ENCODE data around the gene TSHZ2. TPM values are rescaled to one million over a fixed set of nuclear protein-coding genes. Genes with fewer than 3 reads are reported as not detected.

Gene TSHZ2
- total and polyA plus RNA-seq, 2 experiments from 2014 or later, result 1.1 to 5.2 TPM

DNA sequence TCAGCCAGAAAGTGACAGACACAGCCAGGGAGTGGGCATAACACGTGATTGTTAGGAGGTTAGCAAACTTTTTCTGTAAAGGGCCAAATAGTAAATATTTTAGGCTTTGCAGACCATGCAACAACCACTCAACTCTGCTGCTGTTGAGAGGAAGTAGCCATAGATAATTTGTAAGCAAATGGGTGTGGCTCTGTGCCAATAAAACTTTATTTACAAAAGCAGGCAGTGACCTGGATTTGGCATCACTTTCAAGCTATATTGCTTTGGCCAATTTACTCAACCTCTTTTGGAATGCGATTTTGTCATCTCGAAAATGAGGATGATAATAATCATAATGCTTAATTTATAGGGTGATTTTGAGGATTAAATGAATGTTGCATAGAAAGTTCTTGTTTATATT is 152.6 kb downstream of the TSHZ2 start:
- H3K4me2 ChIP-seq, result no peak overlapping the region
- H3K27ac ChIP-seq, result no peak overlapping the region
- H3K4me1 ChIP-seq (ENCODE audit: insufficient read depth), result no peaks in the 10 kb centered on the region
- H4K20me1 ChIP-seq (ENCODE audit: insufficient read depth, poor library complexity, severe bottlenecking), result no peaks in the 10 kb centered on the region
- H3K9me3 ChIP-seq (ENCODE audit: low read depth), result no peaks in the 10 kb centered on the region
- TF ChIP-seq CTCF (IDR thresholded peaks at IDR 0.05; ENCODE audit: poor library complexity) (no peak), EZH2phosphoT487 (IDR thresholded peaks at IDR 0.05; ENCODE audit: low read depth, severe bottlenecking, unreplicated experiment) (no peak), EZH2 (IDR thresholded peaks at IDR 0.05; ENCODE audit: borderline replicate concordance) (no peak)
- no peak for DNase-seq (ENCODE audit: low spot score)
- 93% methylated on average over 3 of the region's 3 CpGs for WGBS (ENCODE audit: low lambda C conversion rate, missing lambda C conversion rate)
- H3K27me3 ChIP-seq, result no peaks in the 10 kb centered on the region
- H3K4me3 ChIP-seq, result no peak overlapping the region
- no peaks in the 10 kb centered on the region for H3K79me2 ChIP-seq
- no peak overlapping the region for H2AFZ ChIP-seq
- no peaks in the 10 kb centered on the region for H3K9me2 ChIP-seq (replicated peaks; ENCODE audit: insufficient read depth)
- H3K36me3 ChIP-seq (replicated peaks; ENCODE audit: insufficient read depth, low read depth), result no peaks in the 10 kb centered on the region

DNA sequence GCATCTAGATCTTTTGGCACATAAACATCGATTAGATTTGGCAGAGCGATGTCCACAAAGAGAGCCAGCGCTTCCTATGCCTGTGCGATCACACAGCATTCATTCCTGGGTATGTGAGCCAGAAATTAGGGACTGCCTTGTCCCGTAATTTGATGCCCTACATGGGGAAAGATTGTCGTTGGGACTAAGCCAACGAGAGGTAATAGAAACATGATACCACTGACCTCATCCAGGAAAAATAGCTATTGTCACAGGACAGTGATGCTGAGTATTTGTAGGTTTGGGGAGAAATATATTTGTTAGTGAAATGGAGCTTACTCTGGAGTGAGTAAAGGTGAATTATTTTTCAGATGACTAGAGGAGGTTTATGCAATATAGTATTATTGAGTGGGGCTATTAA is 154.0 kb downstream of the TSHZ2 start:
- no peak overlapping the region for H2AFZ ChIP-seq
- no peaks in the 10 kb centered on the region for H3K9me2 ChIP-seq (replicated peaks; ENCODE audit: insufficient read depth)
- no peak overlapping the region for H3K27ac ChIP-seq
- H3K4me1 ChIP-seq (ENCODE audit: insufficient read depth), result no peaks in the 10 kb centered on the region
- H3K27me3 ChIP-seq, result no peaks in the 10 kb centered on the region
- H3K4me3 ChIP-seq, result no peak overlapping the region
- no peak overlapping the region for H3K4me2 ChIP-seq
- H3K36me3 ChIP-seq (replicated peaks; ENCODE audit: insufficient read depth, low read depth), result no peaks in the 10 kb centered on the region
- H3K9me3 ChIP-seq (ENCODE audit: low read depth), result no peaks in the 10 kb centered on the region
- no peaks in the 10 kb centered on the region for H4K20me1 ChIP-seq (ENCODE audit: insufficient read depth, poor library complexity, severe bottlenecking)
- TF ChIP-seq EZH2 (IDR thresholded peaks at IDR 0.05; ENCODE audit: borderline replicate concordance) (no peak), EZH2phosphoT487 (IDR thresholded peaks at IDR 0.05; ENCODE audit: low read depth, severe bottlenecking, unreplicated experiment) (no peak), CTCF (IDR thresholded peaks at IDR 0.05; ENCODE audit: poor library complexity) (no peak)
- no peaks in the 10 kb centered on the region for H3K79me2 ChIP-seq
- DNase-seq (ENCODE audit: low spot score), result no peak
- WGBS (ENCODE audit: low lambda C conversion rate, missing lambda C conversion rate), result 58% methylated on average over 7 of the region's 7 CpGs

- Histone ChIP-seq H3K4me2 (no peak overlapping the region), H3K9me2 (replicated peaks; ENCODE audit: insufficient read depth) (no peaks in the 10 kb centered on the region), H3K36me3 (replicated peaks; ENCODE audit: insufficient read depth, low read depth) (no peaks in the 10 kb centered on the region), H2AFZ (no peak overlapping the region), H3K4me1 (ENCODE audit: insufficient read depth) (no peaks in the 10 kb centered on the region), H3K9me3 (ENCODE audit: low read depth) (no peaks in the 10 kb centered on the region), H3K27ac (no peak overlapping the region), H3K79me2 (no peaks in the 10 kb centered on the region), H3K27me3 (no peaks in the 10 kb centered on the region), H4K20me1 (ENCODE audit: insufficient read depth, poor library complexity, severe bottlenecking) (no peaks in the 10 kb centered on the region), H3K4me3 (no peak overlapping the region)
- DNase-seq (ENCODE audit: low spot score), result no peak
- 87% methylated on average over 2 of the region's 2 CpGs for WGBS (ENCODE audit: low lambda C conversion rate, missing lambda C conversion rate)
- TF ChIP-seq CTCF (IDR thresholded peaks at IDR 0.05; ENCODE audit: poor library complexity) (no peak), EZH2phosphoT487 (IDR thresholded peaks at IDR 0.05; ENCODE audit: low read depth, severe bottlenecking, unreplicated experiment) (no peak), EZH2 (IDR thresholded peaks at IDR 0.05; ENCODE audit: borderline replicate concordance) (no peak)
These were observed 154.9 kb downstream of the TSHZ2 start for GRCh38 chr20:53127027-53127426.

- Histone ChIP-seq H3K79me2 (no peaks in the 10 kb centered on the region), H3K27ac (no peak overlapping the region), H4K20me1 (ENCODE audit: insufficient read depth, poor library complexity, severe bottlenecking) (no peaks in the 10 kb centered on the region), H3K4me1 (ENCODE audit: insufficient read depth) (no peaks in the 10 kb centered on the region), H3K27me3 (no peaks in the 10 kb centered on the region), H3K4me2 (no peak overlapping the region), H3K9me2 (replicated peaks; ENCODE audit: insufficient read depth) (no peaks in the 10 kb centered on the region), H3K9me3 (ENCODE audit: low read depth) (no peaks in the 10 kb centered on the region), H2AFZ (no peak overlapping the region), H3K36me3 (replicated peaks; ENCODE audit: insufficient read depth, low read depth) (no peaks in the 10 kb centered on the region), H3K4me3 (no peak overlapping the region)
- no peak for DNase-seq (ENCODE audit: low spot score)
- 72% methylated on average over 2 of the region's 2 CpGs for WGBS (ENCODE audit: low lambda C conversion rate, missing lambda C conversion rate)
- no peak for TF ChIP-seq CTCF (IDR thresholded peaks at IDR 0.05; ENCODE audit: poor library complexity)
- TF ChIP-seq EZH2 (IDR thresholded peaks at IDR 0.05; ENCODE audit: borderline replicate concordance), result no peak
- TF ChIP-seq EZH2phosphoT487 (IDR thresholded peaks at IDR 0.05; ENCODE audit: low read depth, severe bottlenecking, unreplicated experiment), result no peak
These were observed 155.8 kb downstream of the TSHZ2 start for GRCh38 chr20:53128004-53128403.
